Measurements from ENCODE around the gene ALKBH4.
"Not testable (repeated sequence)": the region's sequence is repeated elsewhere in the genome, so short reads cannot be mapped to it uniquely, and the experiment has no call there.

DNA sequence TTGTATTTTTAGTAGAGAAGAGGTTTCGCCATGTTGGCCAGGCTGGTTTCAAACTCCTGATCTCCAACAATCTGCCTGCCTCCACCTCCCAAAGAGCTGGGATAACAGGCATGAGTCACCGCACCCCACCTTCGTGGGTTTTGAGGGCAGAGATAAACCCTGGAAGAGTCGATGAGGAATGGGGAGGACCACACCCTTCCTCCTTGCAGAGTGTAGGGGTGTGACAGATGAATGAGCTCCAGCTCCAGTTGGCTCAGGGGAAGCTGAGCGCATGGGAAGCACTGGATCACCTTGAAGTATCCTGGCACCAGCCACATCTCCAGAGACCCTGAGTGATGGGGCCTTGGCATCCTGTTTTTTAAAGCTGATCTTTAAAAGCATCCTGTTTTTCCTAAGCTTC is 19.7 kb upstream of the ALKBH4 start:
- not testable (repeated sequence) for TF ChIP-seq CTCF, POLR2A (IDR thresholded peaks at IDR 0.05)

All from heart left ventricle (tissue), 13 donors.